Testis (tissue), 2 donors: Measurements from ENCODE around the gene CUL4A.

Experiments used
- CTCF ChIP-seq, 3 experiments: fragments of 450-650 bp in 2 of 3; fragments of 200-600 bp in 1 of 3; sonication (generic) in 1 of 3; IDR thresholded peaks; one replicate each; pipeline ENCODE4 v1.5.1; 2016 to 2019; ENCODE audit warnings: antibody characterized with exemption in 3 of 3, mild to moderate bottlenecking in 2 of 3, moderate library complexity in 1 of 3
- POLR2A ChIP-seq: fragments of 450-650 bp; IDR thresholded peaks from one replicate; pipeline ENCODE4 v1.6.1; 2017; ENCODE audit warnings: antibody characterized with exemption, mild to moderate bottlenecking, moderate library complexity

GRCh38 chr13:113283904-113284303, 74.5 kb downstream of the CUL4A start:
- TF ChIP-seq CTCF (IDR thresholded peaks at IDR 0.05) (no peak), POLR2A (no peak)
